Testis (tissue), 2 donors: ENCODE measurements around the gene SMCO1.
"Not testable (repeated sequence)": the region's sequence is repeated elsewhere in the genome, so short reads cannot be mapped to it uniquely, and the experiment has no call there.

ENCODE experiments used
- POLR2A ChIP-seq: fragments of 450-650 bp; IDR thresholded peaks from one replicate; pipeline ENCODE4 v1.6.1; 2017; ENCODE audit warnings: antibody characterized with exemption, mild to moderate bottlenecking, moderate library complexity
- TF ChIP-seq, protein P1 (sequence below), 3 experiments: fragments of 450-650 bp in 2 of 3; fragments of 200-600 bp in 1 of 3; sonication (generic) in 1 of 3; IDR thresholded peaks; one replicate each; pipeline ENCODE4 v1.5.1; 2016 to 2019; ENCODE audit warnings: antibody characterized with exemption in 3 of 3, mild to moderate bottlenecking in 2 of 3, moderate library complexity in 1 of 3

DNA sequence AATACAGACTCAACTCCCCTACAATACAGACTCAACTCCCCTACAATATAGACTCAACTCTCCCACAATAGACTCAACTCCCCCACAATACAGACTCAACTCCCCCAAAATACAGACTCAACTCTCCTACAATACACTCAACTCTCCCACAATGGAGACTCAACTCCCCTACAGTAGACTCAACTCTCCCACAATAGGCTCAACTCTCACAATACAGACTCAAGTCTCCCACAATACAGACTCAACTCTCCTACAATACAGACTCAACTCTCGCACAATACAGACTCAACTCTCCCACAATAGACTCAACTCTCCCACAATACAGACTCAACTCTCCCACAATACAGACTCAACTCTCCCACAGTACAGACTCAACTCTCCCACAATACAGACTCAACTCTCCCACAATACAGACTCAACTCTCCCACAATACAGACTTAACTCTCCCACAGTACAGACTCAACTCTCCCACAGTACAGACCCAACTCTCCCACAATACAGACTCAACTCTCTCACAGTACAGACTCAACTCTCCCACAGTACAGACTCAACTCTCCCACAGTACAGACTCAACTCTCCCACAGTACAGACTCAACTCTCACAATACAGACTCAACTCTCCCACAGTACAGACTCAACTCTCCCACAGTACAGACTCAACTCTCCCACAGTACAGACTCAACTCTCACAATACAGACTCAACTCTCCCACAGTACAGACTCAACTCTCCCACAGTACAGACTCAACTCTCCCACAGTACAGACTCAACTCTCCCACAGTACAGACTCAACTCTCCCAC is 52.3 kb downstream of the SMCO1 start:
- not testable (repeated sequence) for TF ChIP-seq POLR2A
- TF ChIP-seq, protein P1, sequence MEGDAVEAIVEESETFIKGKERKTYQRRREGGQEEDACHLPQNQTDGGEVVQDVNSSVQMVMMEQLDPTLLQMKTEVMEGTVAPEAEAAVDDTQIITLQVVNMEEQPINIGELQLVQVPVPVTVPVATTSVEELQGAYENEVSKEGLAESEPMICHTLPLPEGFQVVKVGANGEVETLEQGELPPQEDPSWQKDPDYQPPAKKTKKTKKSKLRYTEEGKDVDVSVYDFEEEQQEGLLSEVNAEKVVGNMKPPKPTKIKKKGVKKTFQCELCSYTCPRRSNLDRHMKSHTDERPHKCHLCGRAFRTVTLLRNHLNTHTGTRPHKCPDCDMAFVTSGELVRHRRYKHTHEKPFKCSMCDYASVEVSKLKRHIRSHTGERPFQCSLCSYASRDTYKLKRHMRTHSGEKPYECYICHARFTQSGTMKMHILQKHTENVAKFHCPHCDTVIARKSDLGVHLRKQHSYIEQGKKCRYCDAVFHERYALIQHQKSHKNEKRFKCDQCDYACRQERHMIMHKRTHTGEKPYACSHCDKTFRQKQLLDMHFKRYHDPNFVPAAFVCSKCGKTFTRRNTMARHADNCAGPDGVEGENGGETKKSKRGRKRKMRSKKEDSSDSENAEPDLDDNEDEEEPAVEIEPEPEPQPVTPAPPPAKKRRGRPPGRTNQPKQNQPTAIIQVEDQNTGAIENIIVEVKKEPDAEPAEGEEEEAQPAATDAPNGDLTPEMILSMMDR (IDR thresholded peaks at IDR 0.05) = not testable (repeated sequence)
